Transverse colon (tissue), 4 donors: ENCODE results near the gene TBX1.

Experiments used
- EP300 ChIP-seq: sonication (generic); formaldehyde crosslinking; IDR thresholded peaks from one replicate; pipeline ENCODE4 v1.6.1; 2017; ENCODE audit warnings: antibody characterized with exemption, low read depth
- POLR2A ChIP-seq: fragments of 450-650 bp; IDR thresholded peaks from one replicate; pipeline ENCODE4 v1.6.1; 2016; ENCODE audit warnings: antibody characterized with exemption, mild to moderate bottlenecking, moderate library complexity
- POLR2AphosphoS5 ChIP-seq, 3 donors: sonication (generic); formaldehyde crosslinking; IDR thresholded peaks; one replicate each; pipeline ENCODE4 v1.6.1; 2016; ENCODE audit warnings: antibody characterized with exemption in 3 of 3
- TF ChIP-seq, protein P1 (sequence below), 5 experiments: fragments of 200-600 bp in 3 of 5; fragments of 450-650 bp in 2 of 5; sonication (generic) in 3 of 5; IDR thresholded peaks; 1 replicate in 2 of 5; 2 replicates in 3 of 5; pipeline ENCODE4 v1.5.1; 2016 to 2017; ENCODE audit warnings: antibody characterized with exemption in 5 of 5, inconsistent platforms in 3 of 5, mild to moderate bottlenecking in 2 of 5, moderate library complexity in 1 of 5

DNA sequence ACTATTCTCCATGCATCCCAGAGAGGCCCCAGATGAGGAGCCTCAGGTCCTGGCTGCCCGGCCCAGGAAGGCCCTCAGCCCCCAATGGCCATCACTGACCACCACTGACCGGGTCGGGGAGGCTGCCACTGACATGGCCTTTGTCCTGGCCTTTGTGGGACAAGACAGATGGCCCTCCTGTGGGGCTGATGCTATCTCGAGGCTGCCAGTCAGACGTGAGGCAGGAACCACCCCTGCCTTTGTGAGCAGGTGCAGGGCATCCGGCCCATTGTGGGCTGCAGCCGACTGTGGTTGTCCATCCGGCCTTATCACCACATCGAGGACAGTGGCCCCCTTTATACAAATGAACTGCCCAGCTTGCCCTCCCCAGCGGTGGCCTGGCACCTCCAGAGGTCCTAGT, 31.7 kb upstream of the TBX1 start:
- TF ChIP-seq, protein P1, sequence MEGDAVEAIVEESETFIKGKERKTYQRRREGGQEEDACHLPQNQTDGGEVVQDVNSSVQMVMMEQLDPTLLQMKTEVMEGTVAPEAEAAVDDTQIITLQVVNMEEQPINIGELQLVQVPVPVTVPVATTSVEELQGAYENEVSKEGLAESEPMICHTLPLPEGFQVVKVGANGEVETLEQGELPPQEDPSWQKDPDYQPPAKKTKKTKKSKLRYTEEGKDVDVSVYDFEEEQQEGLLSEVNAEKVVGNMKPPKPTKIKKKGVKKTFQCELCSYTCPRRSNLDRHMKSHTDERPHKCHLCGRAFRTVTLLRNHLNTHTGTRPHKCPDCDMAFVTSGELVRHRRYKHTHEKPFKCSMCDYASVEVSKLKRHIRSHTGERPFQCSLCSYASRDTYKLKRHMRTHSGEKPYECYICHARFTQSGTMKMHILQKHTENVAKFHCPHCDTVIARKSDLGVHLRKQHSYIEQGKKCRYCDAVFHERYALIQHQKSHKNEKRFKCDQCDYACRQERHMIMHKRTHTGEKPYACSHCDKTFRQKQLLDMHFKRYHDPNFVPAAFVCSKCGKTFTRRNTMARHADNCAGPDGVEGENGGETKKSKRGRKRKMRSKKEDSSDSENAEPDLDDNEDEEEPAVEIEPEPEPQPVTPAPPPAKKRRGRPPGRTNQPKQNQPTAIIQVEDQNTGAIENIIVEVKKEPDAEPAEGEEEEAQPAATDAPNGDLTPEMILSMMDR (IDR thresholded peaks at IDR 0.05), result no peak
- TF ChIP-seq EP300, result no peak
- no peak for TF ChIP-seq POLR2A
- TF ChIP-seq POLR2AphosphoS5 (IDR thresholded peaks at IDR 0.05), result no peak
